NCI-H446 (cell line): ENCODE data around the gene KLF18.
"Not testable (repeated sequence)": the region's sequence is repeated elsewhere in the genome, so short reads cannot be mapped to it uniquely, and the experiment has no call there.

ENCODE experiments used
- DNase-seq, 2 experiments: peaks; one replicate each; lab custom pipeline; 2025; lab: John Stamatoyannopoulos, UW

Gene KLF18

DNA sequence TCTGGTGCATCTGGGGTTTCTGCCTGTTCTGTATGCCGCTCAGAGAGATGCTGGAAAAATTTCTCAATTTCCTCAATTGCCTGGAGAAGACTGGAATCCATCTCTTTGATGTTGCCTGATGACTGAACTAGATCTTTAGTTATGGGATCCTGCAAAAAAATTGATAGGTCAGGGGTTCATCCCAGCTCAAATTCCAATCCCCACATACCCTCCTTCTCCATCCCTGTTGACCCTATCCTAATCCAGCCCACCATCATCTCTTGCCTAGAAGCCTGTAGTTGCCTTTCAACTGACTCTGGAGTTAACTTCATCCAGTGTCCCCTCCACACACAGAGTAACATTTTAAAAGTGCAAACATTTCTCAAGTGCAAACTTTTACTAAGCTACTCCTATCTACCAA, at the start of gene KLF18:
TSS of gene KLF18 (minus strand) at position 101 of the 400 bp plus-strand sequence. CDS start at position 101, 0 bp downstream.
- DNase-seq = no peak

DNA sequence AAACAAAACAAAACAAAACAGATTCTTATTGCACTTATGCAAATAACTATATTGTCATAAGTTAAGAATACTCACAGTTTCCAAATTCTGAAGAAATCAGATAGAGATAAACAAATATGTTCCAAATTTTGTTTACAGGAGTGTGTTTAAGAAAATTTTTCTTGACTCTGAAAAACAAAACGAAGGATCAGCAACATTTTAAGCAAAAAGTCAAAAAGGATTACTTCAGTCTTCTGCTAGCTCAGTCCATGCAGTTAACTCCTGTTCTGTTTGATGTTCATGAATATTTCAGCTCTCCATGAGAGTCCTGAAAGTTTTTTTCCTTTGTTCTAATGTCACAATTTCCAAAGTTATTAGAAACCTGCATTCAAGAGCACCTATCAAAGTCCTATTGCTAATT, 33.2 kb upstream of the KLF18 start:
- DNase-seq = no peak

DNA sequence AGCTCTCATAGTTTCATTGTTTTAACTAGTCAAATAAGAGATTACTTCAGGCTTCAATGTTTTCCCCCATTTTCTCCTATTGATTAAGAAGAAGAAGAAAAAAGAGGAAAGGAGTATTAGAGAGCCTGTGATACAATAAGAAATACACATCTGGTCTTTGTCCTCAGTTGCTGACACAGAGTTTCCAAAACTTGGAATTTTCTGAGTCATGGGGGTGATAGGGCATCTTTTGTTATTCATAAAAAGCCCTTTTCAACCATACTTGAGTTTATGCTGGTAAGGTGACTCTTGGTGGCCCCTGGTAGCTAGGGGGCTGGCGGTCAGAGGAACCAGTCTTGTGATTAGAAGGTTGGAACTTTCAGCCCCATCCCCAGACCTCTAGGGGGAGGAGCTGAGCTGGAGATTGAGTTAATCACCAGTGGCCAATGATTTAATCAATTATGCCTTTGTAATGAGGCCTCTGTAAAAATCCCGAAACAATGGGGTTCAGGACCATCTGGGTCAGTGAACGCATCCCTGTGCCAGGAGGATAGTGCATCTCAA, 28.9 kb upstream of the KLF18 start:
- no peak for DNase-seq

DNA sequence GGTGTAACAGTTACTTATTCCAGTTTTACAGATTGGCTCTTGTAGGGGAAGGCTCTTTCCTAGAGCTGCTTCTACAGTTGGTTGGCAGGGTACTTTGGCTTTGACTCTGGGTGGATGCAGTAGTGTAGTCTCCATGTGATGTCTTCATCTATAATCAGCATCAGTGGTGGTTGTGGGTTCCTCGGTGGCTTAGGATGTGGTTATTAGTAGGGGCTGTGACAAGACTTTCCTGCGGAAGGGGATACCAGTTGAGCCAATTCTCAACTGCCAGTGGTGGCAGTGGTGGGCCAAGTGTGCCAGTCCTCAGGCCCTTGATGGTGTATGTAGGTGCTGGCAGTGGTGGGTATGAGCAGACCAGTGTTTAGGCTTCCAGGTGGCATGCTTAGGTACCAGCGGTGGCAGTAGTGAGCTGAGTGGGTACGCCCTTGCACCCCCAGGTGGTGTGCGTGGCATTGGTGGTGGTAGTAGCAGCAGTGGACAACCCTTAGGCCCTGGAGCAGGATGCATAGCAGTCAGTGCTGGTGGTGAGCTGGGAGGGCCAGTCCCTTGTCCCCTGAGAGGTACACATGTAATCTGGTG, 27.2 kb upstream of the KLF18 start:
- DNase-seq = no peak

DNA sequence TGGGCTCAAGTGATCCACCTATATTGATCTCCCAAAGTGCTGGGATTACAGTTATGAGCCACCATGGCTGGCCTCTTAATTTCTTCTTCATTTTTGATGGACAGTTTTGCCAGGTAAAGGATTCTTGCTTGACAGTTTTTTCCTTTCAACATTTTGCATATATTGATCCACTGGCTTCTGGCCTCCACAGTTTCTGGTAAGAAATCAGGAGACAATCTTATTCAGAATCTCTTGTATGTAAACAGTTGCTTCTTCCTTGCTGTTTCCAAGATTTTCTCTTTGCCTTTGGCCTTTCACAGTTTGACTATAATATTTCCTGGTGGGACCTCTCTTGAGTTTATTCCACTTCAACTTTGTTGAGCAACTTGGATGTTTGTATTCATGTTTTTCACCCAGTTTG, 20.1 kb upstream of the KLF18 start:
- no peak for DNase-seq

DNA sequence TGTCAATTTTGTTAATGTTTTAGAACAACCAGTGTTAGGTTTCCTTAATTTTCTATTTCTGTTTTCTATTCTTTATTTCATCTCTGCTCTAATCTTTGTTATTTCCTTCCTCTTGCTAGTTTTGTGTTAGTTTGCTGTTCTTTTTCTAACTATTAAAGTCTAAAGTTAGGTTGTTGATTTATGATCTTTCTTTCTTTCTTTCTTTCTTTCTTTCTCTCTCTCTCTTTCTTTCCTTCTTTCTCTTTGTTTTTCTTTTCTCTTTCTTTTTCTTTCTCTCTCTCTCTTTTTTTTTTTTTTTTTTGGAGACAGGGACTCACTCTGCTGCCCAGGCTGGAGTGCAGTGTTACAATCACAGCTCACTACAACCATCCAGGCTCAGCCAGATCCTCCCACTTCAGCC, 17.4 kb upstream of the KLF18 start:
- no peak for DNase-seq

DNA sequence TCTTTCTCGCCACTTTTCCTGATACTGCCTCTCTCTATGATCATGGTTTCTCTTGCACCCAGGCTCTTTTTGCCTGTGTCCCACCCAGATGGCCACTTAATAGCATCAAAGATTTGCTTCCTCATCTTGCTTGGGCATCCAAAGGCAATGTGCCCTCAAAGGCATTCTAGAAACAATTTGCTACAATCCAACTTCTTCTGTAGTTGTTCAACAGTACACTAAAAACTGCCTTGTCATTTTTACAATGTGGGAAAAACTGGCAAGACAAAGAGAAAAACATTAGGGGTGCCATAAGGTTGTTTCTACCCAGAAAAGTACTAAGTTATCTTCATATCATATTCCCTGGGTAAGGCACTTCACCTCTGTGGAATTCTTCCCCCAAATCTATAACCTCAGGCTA, 16.5 kb upstream of the KLF18 start:
- DNase-seq = no peak

DNA sequence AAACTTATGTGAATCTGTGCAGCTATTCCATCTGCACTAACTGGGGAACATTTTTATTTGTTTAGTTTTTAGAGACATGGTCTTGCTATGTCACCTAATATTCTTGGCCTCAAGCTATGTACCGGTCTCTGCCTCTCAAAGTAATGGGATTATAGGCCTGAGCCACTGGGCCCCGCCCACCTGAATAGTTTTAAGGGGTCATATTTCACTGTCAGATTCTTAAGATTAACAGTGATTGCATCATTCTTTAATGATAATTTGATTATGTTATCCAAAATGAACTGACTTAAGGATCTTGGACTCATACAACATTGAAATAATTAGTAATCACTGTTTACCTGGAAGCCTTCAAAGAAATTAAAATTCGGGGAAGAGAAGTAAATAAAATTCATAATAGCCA, 12.6 kb upstream of the KLF18 start:
- no peak for DNase-seq

DNA sequence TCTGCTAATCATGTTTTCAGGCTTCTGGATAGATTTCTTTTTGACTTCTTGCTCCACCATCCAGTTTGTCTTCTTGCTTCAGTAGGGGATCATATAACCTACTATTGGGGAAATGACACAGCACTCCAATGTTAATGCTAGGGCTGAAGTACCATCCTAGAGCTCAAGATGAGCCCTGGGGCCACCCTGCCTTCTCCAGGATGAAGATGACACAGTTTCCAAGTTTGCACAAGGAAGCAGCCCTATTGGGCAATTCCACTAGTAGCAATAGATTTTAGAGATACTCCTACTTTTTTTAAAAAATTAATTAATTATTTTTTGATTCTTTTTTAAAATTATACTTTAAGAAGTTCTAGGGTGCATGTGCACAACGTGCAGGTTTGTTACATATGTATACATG, 11.3 kb upstream of the KLF18 start:
- no peak for DNase-seq

DNA sequence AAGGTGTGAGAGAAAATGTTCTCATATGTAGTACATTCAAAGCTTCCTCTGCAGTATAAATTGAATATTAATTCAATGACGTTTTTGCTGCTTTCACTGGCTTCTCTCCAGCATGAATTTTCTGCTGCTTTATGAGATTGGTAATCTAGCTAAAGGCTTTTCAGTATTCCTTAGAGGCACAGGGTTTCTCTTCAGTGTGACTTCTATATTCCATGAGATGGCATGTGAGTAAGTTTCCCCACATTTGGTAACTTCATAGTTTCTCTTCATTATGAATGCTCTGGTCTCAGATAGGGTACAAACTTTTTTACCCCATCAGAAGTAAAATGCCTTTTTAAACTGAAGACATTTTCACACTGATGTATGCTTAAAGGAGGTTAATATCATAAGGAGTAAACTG, 10.4 kb upstream of the KLF18 start:
- DNase-seq = no peak

DNA sequence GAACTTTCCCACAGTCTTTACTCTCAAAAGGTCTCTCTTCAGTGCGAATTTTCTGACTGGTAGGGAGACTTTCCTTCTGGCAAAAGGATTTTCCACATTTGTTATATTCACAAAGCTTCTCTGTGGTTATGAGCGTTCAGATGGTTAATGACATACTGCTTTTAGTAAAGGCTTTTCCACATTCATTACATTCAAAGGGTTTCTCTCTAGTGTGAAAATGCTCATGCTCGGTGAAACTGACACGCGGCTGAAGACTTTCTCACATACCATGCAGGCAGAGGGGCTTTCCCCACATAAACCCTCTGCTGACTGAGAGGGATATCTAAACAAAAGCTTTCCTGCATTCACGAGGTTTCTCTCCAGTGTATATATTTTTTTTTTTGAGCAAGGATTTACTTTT, 9.9 kb upstream of the KLF18 start:
- DNase-seq = no peak

DNA sequence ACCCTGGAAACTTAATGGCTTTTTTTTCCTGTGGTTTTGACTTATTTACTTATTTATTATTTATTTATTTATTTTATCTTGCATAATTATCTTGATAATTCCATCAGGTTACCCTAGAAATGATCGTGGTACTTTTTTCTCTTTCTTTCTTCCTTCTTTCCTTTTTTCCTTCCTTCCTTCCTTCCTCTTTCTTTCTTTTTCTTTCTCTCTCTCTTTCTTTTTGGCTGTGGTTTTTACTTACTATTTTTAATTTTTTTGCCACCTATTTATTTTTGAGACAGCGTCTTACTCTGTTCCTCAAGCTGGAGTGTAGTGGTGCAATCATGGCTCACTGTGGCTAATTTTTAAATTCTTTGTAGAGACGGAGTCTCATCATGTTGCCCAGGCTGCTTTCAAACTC, 6.2 kb upstream of the KLF18 start:
- no peak for DNase-seq

DNA sequence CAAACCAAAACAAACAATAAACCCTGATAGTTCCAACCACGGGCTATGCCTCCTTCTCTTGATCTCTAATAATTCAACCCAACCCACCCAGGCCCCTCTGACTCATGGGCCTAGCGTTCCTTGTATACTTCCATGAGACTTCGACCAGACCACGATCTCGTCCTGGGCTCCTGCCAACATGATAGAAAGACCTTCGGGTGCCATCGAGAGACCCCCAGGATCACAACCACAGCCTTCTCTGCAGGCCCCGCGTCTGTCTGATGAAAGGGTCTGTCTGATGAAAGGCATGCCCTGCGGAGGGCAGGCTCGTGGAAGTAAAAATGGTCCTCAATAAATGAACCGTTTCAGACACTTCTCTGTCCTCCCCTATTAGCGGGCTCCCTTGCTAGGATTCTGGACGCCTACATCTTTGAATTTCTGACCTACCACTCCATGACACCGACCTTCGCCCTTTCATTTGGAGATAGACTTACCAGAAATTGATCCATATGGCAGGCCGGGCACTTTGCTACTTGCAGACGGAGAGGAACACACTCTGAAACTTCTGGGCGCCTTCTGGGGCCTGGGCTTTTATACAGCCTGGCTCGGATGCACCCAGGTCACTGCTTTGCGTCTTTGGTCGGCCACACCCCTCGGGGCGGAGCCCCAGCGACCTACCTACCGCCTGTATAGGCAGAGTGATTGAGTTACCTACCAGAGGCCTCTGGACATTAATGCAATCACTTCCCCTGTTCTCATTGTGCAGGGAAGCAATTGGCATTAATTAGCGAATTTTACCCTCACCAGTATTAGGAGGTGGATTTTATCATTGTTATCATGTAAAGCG, 5.3 kb upstream of the KLF18 start:
- DNase-seq = no peak

DNA sequence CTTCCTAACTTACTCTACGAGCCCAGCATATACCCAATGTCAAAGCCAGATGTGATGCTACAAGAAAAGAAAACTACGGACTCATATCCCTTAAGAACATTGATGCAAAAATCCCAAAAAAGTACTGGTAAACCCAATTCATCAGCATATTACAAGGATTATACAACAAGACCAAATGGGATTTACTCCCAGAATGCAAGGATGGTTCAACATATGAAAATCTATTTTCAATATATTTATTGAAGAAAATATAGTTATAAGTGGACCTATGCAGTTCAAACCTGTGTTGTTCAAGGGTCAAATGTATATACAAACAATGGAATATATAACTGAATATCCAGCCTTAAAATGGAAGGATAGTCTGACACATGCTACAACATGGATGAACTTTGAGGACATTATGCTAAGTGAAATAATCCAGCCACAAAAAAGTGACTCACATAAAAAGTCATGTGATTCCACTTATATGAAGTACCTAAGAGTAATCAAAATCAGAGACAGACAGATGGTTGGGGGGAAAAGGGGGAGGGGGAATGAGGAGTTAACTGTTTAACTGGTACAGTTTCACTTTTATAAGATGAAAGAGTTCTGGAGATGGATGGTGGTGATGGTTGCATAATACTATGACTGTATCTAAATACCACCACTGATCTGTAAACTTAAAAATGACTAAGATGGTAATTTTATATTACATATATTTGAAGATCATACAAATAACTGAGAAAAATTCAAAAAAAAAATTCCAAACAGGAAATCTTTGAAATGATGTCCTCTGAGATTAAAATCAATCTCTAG, 3.7 kb upstream of the KLF18 start:
- no peak for DNase-seq

DNA sequence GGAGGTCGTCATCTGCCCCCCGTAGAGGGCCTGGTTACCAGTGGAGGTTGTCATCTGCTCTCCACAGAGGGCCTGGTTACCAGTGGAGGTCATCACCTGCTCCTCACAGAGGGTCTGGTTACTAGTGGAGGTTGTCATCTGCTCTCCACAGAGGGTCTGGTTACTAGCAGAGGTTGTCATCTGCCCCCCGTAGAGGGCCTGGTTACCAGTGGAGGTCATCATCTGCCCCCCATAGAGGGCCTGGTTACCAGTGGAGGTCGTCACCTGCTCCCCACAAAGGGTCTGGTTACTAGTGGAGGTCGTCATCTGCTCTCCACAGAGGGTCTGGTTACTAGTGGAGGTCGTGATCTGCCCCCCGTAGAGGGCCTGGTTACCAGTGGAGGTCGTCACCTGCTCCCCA, 1.9 kb downstream of the KLF18 start:
- DNase-seq = not testable (repeated sequence)

DNA sequence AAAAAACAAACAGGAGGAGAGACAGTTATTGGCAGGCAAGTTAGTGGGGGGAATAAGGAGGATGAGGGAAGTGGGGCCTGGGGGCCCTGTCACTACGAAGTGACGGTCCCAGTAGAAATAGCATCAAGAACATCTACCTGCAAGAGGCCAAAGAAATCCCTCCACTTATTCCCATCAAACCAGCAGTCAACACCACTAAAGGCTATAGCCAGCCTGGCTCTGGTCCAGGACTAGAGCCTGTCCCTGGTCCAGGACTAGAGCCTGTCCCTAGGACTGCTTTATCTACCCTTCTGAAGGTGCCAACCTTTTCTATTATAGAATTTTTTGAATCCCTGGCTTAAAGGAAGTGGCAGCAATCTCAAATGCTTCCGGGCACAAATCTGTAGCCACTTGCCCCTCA, 3.2 kb downstream of the KLF18 start:
- DNase-seq = no peak

DNA sequence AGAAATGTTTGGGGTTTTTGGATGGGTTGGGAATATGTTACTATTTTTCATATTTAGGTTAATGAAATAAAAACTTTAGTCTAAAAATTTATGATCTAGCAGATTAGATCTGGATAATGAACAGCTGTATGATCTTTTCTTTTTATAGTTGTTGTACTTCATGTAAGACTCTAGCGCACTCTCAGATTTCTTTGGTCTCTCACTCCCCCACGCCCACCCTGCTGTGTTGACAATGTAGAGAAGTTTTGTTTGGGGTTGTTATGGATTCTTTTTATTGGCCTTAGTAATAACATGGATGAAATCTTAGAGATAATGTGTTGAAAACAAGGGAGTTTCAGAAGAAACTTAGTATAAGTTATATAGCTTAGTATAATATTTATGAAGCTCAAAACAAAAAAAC, 5.5 kb downstream of the KLF18 start:
- no peak for DNase-seq

DNA sequence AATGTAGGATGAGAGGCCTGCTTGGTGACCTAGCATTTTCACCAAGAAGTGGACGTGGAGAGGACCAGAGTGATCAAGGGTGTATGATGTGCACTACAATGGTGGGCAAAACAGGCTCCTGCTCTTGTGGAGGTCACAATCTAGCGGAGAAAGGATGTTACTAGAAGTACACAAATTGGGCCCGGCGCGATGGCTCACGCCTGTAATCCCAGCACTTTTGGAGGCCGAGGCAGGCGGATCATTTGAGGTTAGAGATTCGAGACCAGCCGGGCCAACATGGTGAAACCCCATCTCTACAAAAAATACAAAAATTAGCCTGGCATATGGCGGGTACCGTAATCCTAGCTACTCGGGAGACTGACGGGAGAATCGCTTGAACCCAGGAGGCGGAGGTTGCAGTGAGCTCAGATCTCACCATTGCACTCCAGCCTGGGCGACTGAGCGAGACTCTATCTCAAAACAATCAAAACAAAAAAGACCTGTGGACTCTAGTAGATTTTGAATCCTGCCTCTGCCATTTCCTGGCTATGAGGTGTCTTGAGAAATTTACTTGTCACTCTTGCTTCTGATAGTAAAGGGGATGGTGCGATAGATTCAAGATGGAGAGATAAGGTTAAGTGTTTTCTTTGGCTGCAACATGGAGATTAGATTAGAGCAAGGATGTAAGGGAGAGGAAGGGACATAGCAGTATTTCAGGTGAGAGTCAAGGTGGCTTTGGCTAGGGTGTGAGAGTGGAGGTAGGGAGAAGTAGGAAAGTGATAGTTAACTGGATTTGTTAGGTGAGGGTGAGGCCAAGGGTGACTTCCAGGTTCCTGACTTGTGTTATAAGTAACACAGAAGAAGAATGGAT, 7.1 kb downstream of the KLF18 start:
- DNase-seq = no peak

DNA sequence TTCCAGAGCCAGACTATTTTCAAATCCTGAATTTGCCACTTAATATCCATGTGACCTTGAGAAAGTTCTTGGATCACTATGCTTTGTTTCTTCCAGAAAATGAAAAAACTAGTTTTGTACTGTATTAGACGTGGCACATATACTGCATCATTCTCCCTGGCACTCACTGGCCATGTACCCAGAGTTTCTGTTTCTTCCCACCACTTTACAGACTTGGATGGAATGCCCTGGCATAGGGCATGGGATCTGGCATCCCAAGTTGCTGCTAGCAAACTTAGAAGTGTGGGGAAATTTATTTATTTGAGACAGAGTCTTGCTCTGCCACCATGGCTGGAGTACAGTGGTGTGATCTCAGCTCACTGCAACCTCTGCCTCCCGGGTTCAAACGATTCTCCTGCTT, 10.0 kb downstream of the KLF18 start:
- no peak for DNase-seq

DNA sequence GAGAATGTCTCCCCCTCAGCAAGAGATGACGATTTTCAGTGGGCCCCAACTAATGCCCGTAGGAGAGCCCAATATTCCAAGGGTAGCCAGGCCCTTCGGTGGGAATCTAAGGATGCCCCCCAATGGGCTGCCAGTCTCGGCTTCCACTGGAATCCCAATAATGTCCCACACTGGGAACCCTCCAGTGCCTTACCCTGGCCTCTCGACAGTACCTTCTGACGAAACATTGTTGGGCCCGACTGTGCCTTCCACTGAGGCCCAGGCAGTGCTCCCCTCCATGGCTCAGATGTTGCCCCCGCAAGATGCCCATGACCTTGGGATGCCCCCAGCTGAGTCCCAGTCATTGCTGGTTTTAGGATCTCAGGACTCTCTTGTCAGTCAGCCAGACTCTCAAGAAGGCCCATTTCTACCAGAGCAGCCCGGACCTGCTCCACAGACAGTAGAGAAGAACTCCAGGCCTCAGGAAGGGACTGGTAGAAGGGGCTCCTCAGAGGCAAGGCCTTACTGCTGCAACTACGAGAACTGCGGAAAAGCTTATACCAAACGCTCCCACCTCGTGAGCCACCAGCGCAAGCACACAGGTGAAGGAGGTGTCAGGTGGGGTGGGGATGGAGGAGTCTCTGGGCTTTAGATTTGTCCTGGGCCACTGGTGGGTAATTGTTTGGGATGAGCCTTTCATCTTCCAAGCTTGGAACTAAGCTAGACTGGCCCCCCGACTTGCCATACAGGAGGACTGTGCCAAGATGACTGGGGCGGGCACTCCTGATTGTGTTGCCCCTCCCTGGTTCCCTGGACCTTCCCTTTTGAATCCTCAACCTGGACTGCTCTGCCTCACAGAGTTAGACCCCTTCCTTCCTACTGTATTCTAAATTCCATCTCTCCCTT, 11.6 kb downstream of the KLF18 start:
- no peak for DNase-seq

DNA sequence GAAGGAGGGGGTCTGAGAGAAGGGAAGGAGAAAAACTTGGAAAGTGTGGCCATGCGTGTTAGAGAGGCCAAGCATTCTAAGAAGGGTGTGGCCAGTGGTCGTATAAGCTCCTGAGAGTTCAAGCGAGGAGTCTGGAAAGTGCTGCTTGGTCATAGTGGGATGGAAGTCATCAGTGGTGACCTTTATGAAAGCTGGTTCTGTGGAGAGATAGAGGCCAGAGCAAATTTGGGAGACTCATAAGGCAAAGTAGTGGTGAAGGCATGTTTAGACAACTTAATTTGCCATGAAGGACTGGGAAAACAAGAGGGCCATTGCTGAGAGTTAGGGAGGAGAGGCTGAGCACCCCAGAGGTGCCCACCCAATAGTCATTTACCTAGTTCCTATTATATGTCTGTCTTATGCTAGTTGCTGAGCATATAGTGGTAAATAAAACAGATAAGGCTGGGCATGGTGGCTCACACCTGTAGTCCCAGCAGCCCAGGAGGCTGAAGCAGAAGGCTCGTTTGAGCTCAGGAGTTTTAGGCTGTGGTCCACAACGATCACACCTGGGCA, 21.0 kb downstream of the KLF18 start:
- DNase-seq = no peak
